ENCODE data around the gene DCUN1D3. TPM values are rescaled to one million over a fixed set of nuclear protein-coding genes. Genes with fewer than 3 reads are reported as not detected.

Gene DCUN1D3
- total RNA-seq, 2 experiments from 2014 or later = 3.1 to 4.5 TPM

- H3K4me2 ChIP-seq (ENCODE audit: low read length) = no peak overlapping the region
- TF ChIP-seq CTCF (conservative IDR thresholded peaks at IDR 0.05; ENCODE audit: low read length) = no peak
- TF ChIP-seq EZH2phosphoT487 (IDR thresholded peaks at IDR 0.05; ENCODE audit: borderline replicate concordance, low read depth, low read length) = no peak
- H3K9me3 ChIP-seq (ENCODE audit: low read length) = no peaks in the 10 kb centered on the region
- no peaks in the 10 kb centered on the region for H3K36me3 ChIP-seq (ENCODE audit: insufficient read depth, low read length)
- no TSS peak for BruUV-seq (replicated peaks)
- H3K4me1 ChIP-seq (ENCODE audit: insufficient read depth, low read length, poor library complexity, severe bottlenecking) = no peaks in the 10 kb centered on the region
- no peaks in the 10 kb centered on the region for H4K20me1 ChIP-seq (ENCODE audit: insufficient read depth, low read length)
- H3K4me3 ChIP-seq (ENCODE audit: low read depth, low read length, poor library complexity, severe bottlenecking) = no peak overlapping the region
- intact Hi-C loops (cut with micrococcal nuclease; ENCODE audit: unreplicated experiment) = no loop called here
- DNase-seq (ENCODE audit: low spot score) = no peak
- POLR2A ChIA-PET = no interaction called here
- no peak overlapping the region for H3K27ac ChIP-seq (ENCODE audit: low read depth, low read length, poor library complexity, severe bottlenecking)
- no peak overlapping the region for H2AFZ ChIP-seq (ENCODE audit: low read length)
- CTCF ChIA-PET (ENCODE audit: unreplicated experiment) = no interaction called here
- H3K9me2 ChIP-seq (ENCODE audit: insufficient read depth, low read length) = no peaks in the 10 kb centered on the region
- H3K79me2 ChIP-seq (ENCODE audit: insufficient read depth, low read depth, low read length) = no peaks in the 10 kb centered on the region
Observed at GRCh38 chr16:20940871-20941635, 40.9 kb upstream of the DCUN1D3 start.

DNA sequence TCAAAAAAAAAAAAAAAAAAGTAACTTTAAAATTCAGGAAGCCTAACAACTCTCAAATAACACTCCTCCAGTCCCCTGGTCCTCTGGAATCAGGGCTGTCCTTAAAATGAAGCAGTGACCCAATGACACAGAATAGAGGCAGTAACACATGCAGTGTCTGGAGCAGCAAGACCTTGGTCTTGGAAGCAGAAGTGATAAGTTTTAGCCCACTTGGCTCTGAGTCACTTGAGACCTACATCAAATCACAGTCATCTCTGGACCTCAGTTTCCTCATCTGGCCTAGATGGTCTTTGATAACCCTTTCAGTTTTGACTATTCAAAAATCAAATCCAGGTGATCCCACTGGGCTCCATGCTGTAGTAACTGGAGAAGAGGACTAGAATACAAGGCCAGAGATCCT, 39.5 kb upstream of the DCUN1D3 start:
- no peak for DNase-seq (ENCODE audit: low spot score)
- CTCF ChIA-PET (ENCODE audit: unreplicated experiment) = no interaction called here
- BruUV-seq (replicated peaks) = no TSS peak
- POLR2A ChIA-PET = interaction anchor here (0.7 kb wide), 1 partner anchor 50 kb away, joined by 4 read pairs; no protein-coding TSS in a partner anchor
- Histone ChIP-seq H3K4me2 (ENCODE audit: low read length) (no peak overlapping the region), H2AFZ (ENCODE audit: low read length) (no peak overlapping the region), H3K9me2 (ENCODE audit: insufficient read depth, low read length) (no peaks in the 10 kb centered on the region), H3K4me3 (ENCODE audit: low read depth, low read length, poor library complexity, severe bottlenecking) (no peak overlapping the region), H3K4me1 (ENCODE audit: insufficient read depth, low read length, poor library complexity, severe bottlenecking) (no peaks in the 10 kb centered on the region), H3K27ac (ENCODE audit: low read depth, low read length, poor library complexity, severe bottlenecking) (no peak overlapping the region), H3K79me2 (ENCODE audit: insufficient read depth, low read depth, low read length) (no peaks in the 10 kb centered on the region), H4K20me1 (ENCODE audit: insufficient read depth, low read length) (no peaks in the 10 kb centered on the region), H3K36me3 (ENCODE audit: insufficient read depth, low read length) (no peaks in the 10 kb centered on the region), H3K9me3 (ENCODE audit: low read length) (no peaks in the 10 kb centered on the region)
- TF ChIP-seq CTCF (conservative IDR thresholded peaks at IDR 0.05; ENCODE audit: low read length) (no peak), EZH2phosphoT487 (IDR thresholded peaks at IDR 0.05; ENCODE audit: borderline replicate concordance, low read depth, low read length) (no peak)
- intact Hi-C loops (cut with micrococcal nuclease; ENCODE audit: unreplicated experiment) = no loop called here

DNA sequence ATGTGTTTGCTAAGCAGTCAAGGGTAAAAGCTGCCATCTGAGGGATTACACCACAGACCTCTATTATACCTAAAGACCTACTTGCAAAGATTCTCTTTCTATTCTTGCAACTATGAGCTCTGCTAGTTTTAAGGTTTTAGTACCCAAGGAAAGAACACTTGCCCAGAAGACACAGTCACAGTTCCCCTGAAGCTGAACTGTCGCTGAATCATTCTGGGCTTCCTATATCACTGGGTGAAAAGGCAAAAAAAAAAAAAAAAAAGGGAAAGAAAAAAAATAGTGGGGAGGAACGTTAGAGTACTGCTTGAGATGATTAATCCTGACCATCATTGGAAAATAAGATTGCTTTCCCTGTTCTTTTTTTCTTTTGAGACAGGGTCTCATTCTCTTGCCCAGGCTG, 38.3 kb upstream of the DCUN1D3 start:
- CTCF ChIA-PET (ENCODE audit: unreplicated experiment) = no interaction called here
- POLR2A ChIA-PET = interaction anchor here (0.6 to 0.7 kb wide), 2 partner anchors 19 to 132 kb away, joined by 3 to 5 read pairs; partner anchors contain the start of genes ERI2 and REXO5

More for the DNA sequence above, 38.3 kb upstream of the DCUN1D3 start:
- TF ChIP-seq CTCF (conservative IDR thresholded peaks at IDR 0.05; ENCODE audit: low read length) (no peak), EZH2phosphoT487 (IDR thresholded peaks at IDR 0.05; ENCODE audit: borderline replicate concordance, low read depth, low read length) (no peak)
- intact Hi-C loops (cut with micrococcal nuclease; ENCODE audit: unreplicated experiment) = no loop called here
- Histone ChIP-seq H3K27ac (ENCODE audit: low read depth, low read length, poor library complexity, severe bottlenecking) (no peak overlapping the region), H3K79me2 (ENCODE audit: insufficient read depth, low read depth, low read length) (no peaks in the 10 kb centered on the region), H3K9me3 (ENCODE audit: low read length) (no peaks in the 10 kb centered on the region), H3K9me2 (ENCODE audit: insufficient read depth, low read length) (no peaks in the 10 kb centered on the region), H3K4me1 (ENCODE audit: insufficient read depth, low read length, poor library complexity, severe bottlenecking) (no peaks in the 10 kb centered on the region), H3K4me3 (ENCODE audit: low read depth, low read length, poor library complexity, severe bottlenecking) (no peak overlapping the region), H3K36me3 (ENCODE audit: insufficient read depth, low read length) (no peaks in the 10 kb centered on the region), H3K4me2 (ENCODE audit: low read length) (no peak overlapping the region), H2AFZ (ENCODE audit: low read length) (no peak overlapping the region), H4K20me1 (ENCODE audit: insufficient read depth, low read length) (no peaks in the 10 kb centered on the region)
- no TSS peak for BruUV-seq (replicated peaks)
- no peak for DNase-seq (ENCODE audit: low spot score)
